GM12878 (cell line): ENCODE measurements around the gene SLCO4A1. TPM values are rescaled to one million over a fixed set of nuclear protein-coding genes. Genes with fewer than 3 reads are reported as not detected.

Source experiments
- CEBPB ChIP-seq, 2 experiments: fragments of 150-350 bp in 1 of 2; IDR thresholded peaks; 2 replicates each; pipeline ENCODE4 v1.6.1; 2012 to 2014; ENCODE audit warnings: low read depth in 2 of 2, low read length in 2 of 2, borderline replicate concordance in 1 of 2, inconsistent platforms in 1 of 2
- MYB ChIP-seq: fragments of 150-350 bp; IDR thresholded peaks from 2 replicates; pipeline ENCODE4 v1.6.1; 2014; ENCODE audit warnings: mild to moderate bottlenecking, low read depth, low read length, borderline replicate concordance
- NFXL1 ChIP-seq: fragments of 450-650 bp; IDR thresholded peaks from 2 replicates; pipeline ENCODE4 v1.6.1; 2017; ENCODE audit warnings: antibody characterized with exemption, mild to moderate bottlenecking, borderline replicate concordance
- NR2C2 ChIP-seq: IDR thresholded peaks from 2 replicates; pipeline ENCODE4 v1.6.1; 2011; ENCODE audit warnings: borderline replicate concordance, low read depth; ENCODE audit not compliant: control insufficient read depth, insufficient read length
- POLR2AphosphoS2 ChIP-seq: IDR thresholded peaks from 2 replicates; pipeline ENCODE4 v1.6.1; 2011; ENCODE audit warnings: low read depth, mild to moderate bottlenecking, low read length, improper control_type of control experiment, moderate library complexity
- RAD51 ChIP-seq: fragments of 450-650 bp; IDR thresholded peaks from 2 replicates; pipeline ENCODE4 v1.6.1; 2016; ENCODE audit warnings: moderate library complexity, mild to moderate bottlenecking, inconsistent platforms
- SUPT20H ChIP-seq: IDR thresholded peaks from 2 replicates; pipeline ENCODE4 v1.6.1; 2011; ENCODE audit warnings: low read depth, mild to moderate bottlenecking, low read length, moderate library complexity, borderline replicate concordance; ENCODE audit not compliant: control insufficient read depth
- polyA plus RNA-seq, 11 experiments: library from polyadenylated mRNA; depleted of rRNA in 4 of 11; unstranded in 6 of 11; stranded (reverse) in 5 of 11; fragments of >200 nt; fragmentation: Nextera tagmentation in 4 of 11; fragmentation: Illumina TruSeq in 1 of 11; extraction: Ambion mirVana in 4 of 11; extraction: Trizol in 1 of 11; gene quantifications; 1 replicate in 1 of 11; 2 replicates in 10 of 11; pipeline versions ENCODE4 v1.2.1 to v1.2.3, GENCODE V29; 2011 to 2016; ENCODE audit warnings: inconsistent platforms in 2 of 11, missing spikeins in 2 of 11, low read depth in 1 of 11
- total RNA-seq, 4 experiments: library from RNA; depleted of rRNA in 3 of 4; stranded (reverse); fragments of >200 nt in 3 of 4; fragmentation: Illumina TruSeq in 1 of 4; extraction: Trizol in 1 of 4; gene quantifications; 2 replicates each; pipeline versions ENCODE4 v1.2.1 to v1.2.3, GENCODE V29; 2013 to 2021
- TF ChIP-seq, protein P1 (sequence below): IDR thresholded peaks from 2 replicates; pipeline ENCODE4 v1.6.1; 2012; ENCODE audit warnings: mild to moderate bottlenecking, low read depth, low read length

Gene SLCO4A1
- total and polyA plus RNA-seq, 10 of the 15 experiments (the other 5 are each of a cell fraction or from before 2014, with no cell fraction given) = 2.1 to 30.7 (median 12.0) TPM

DNA sequence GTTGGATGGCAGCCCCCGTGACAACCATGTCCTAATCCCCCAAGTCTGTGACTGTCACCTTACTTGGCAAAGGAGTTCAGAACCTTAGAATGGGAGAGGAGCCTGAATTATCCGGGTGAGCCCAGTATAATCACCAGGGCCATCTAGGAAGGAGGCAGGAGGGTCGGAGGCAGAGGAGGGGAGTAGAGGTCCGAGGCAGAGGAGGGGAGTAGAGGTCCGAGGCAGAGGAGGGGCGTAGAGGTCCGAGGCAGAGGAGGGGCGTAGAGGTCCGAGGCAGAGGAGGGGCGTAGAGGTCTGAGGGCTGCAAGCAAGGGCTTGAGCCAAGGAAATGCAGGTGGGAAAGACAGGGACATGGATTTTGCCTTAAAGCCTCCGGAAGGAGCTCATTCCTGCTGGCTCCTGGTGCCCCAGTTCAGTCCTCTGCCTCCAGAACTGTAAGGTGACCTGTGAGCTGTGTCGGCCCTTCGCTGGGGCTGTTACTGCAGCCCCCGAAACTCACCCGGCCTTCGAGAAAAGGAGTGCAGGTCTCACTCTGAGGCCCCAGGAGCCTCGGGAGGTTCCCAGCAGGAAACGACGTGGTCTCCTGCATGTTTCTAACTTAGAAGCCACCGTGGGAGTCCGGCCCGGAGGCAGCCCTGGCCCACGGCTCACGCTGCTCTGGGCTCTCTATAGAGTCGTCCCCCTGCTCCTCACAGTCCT is 20.0 kb upstream of the SLCO4A1 start (continued):
- no peak for TF ChIP-seq POLR2AphosphoS2
- TF ChIP-seq, protein P1, sequence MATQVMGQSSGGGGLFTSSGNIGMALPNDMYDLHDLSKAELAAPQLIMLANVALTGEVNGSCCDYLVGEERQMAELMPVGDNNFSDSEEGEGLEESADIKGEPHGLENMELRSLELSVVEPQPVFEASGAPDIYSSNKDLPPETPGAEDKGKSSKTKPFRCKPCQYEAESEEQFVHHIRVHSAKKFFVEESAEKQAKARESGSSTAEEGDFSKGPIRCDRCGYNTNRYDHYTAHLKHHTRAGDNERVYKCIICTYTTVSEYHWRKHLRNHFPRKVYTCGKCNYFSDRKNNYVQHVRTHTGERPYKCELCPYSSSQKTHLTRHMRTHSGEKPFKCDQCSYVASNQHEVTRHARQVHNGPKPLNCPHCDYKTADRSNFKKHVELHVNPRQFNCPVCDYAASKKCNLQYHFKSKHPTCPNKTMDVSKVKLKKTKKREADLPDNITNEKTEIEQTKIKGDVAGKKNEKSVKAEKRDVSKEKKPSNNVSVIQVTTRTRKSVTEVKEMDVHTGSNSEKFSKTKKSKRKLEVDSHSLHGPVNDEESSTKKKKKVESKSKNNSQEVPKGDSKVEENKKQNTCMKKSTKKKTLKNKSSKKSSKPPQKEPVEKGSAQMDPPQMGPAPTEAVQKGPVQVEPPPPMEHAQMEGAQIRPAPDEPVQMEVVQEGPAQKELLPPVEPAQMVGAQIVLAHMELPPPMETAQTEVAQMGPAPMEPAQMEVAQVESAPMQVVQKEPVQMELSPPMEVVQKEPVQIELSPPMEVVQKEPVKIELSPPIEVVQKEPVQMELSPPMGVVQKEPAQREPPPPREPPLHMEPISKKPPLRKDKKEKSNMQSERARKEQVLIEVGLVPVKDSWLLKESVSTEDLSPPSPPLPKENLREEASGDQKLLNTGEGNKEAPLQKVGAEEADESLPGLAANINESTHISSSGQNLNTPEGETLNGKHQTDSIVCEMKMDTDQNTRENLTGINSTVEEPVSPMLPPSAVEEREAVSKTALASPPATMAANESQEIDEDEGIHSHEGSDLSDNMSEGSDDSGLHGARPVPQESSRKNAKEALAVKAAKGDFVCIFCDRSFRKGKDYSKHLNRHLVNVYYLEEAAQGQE = no peak
- no peak for TF ChIP-seq NR2C2
- no peak for TF ChIP-seq MYB
- no peak for TF ChIP-seq RAD51
- TF ChIP-seq NFXL1 = no peak
- no peak for TF ChIP-seq SUPT20H
- TF ChIP-seq CEBPB (IDR thresholded peaks at IDR 0.05; ENCODE audit: borderline replicate concordance in 1 of 2, low read depth in 2 of 2, low read length in 2 of 2) = no peak
